DMS153 treated with DMSO at 0.1 percent for 48 hours (cell line): ENCODE results near the gene SKIDA1.
A peak's percentile ranks its signal among the peaks of the same experiment; 100 is the strongest.
"Not testable (repeated sequence)": the region's sequence is repeated elsewhere in the genome, so short reads cannot be mapped to it uniquely, and the experiment has no call there.

ENCODE experiments used
- DNase-seq: peaks from one replicate; lab custom pipeline; 2025; ENCODE audit not compliant: unreplicated experiment; lab: John Stamatoyannopoulos, UW

Gene SKIDA1

GRCh38 chr10:21525367-21526187 is at the start of gene SKIDA1:
SKIDA1 (minus strand) TSS chr10:21525682; CDS start chr10:21517822, 7,860 bp downstream.
- peak; percentile 41 for DNase-seq

DNA sequence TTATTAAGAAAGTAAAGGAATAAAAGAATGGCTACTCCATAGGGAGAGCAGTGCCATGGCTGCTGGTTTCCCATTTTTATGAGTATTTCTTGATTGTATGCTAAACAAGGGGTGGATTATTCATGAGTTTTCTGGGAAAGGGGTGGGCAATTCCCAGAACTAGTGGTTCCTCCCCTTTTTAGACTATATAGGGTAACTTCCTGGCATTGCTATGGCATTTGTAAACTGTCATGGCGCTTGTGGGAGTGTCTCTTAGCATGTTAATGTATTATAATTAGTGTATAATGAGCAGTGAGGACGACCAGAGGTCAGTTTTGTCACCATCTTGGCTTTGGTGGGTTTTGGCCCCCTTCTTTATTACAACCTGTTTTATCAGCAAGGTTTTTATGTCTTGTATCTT is 49.0 kb upstream of the SKIDA1 start:
- not testable (repeated sequence) for DNase-seq

GRCh38 chr10:21572578-21572977 is 47.1 kb upstream of the SKIDA1 start:
- no peak for DNase-seq

GRCh38 chr10:21570761-21571521 is 45.5 kb upstream of the SKIDA1 start:
- no peak for DNase-seq

- DNase-seq, result not testable (repeated sequence)
These were observed 33.5 kb upstream of the SKIDA1 start for GRCh38 chr10:21558984-21559383.

GRCh38 chr10:21556527-21556926 is 31.0 kb upstream of the SKIDA1 start:
- DNase-seq, result no peak

GRCh38 chr10:21552638-21553037 is 27.2 kb upstream of the SKIDA1 start:
- no peak for DNase-seq

- no peak for DNase-seq
These were observed 21.8 kb upstream of the SKIDA1 start for GRCh38 chr10:21547246-21547645.

- not testable (repeated sequence) for DNase-seq
These were observed 15.2 kb upstream of the SKIDA1 start for GRCh38 chr10:21540701-21541100.

GRCh38 chr10:21536874-21537273 is 11.4 kb upstream of the SKIDA1 start:
- DNase-seq, result no peak

DNA sequence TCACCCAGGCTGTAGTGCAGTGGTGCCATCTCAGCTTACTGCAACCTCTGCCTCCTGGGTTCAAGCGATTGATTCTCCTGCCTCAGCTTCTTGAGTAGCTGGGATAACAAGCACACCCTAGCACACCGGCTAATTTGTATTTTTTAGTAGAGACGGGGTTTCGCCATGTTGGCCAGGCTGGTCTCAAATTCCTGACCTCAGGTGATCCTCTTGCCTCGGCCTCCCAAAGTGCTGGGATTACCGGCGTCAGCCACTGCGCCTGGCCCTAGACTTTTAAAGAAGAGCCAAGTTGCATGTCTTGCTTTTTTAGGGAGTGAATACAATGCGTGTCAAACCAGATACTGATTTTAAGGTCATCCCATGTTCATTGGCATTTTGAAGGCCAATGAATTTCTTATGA is 10.5 kb upstream of the SKIDA1 start:
- not testable (repeated sequence) for DNase-seq

DNA sequence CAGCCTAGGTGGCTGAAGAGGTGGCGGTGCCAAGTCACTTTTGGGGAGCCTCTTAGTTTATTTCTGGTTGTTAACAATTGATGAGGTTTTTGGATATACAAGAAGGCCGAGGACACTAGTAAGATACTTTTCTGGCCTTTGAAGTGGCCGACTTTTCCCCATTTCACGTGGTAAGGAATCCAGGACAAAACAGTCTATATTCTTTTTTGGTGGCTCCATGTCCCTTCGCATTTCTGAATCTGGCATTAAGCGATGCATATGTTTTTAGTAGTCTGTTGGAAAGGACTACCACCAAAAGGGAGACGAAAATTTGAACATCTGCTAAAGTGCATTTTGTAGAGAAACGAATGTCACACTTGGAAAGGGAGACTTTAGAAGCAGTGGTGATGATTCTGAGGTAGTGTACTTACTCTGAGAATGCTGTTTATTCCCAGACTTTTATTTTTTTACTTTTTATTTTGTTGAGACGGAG is 10.0 kb upstream of the SKIDA1 start:
- DNase-seq, result no peak

DNA sequence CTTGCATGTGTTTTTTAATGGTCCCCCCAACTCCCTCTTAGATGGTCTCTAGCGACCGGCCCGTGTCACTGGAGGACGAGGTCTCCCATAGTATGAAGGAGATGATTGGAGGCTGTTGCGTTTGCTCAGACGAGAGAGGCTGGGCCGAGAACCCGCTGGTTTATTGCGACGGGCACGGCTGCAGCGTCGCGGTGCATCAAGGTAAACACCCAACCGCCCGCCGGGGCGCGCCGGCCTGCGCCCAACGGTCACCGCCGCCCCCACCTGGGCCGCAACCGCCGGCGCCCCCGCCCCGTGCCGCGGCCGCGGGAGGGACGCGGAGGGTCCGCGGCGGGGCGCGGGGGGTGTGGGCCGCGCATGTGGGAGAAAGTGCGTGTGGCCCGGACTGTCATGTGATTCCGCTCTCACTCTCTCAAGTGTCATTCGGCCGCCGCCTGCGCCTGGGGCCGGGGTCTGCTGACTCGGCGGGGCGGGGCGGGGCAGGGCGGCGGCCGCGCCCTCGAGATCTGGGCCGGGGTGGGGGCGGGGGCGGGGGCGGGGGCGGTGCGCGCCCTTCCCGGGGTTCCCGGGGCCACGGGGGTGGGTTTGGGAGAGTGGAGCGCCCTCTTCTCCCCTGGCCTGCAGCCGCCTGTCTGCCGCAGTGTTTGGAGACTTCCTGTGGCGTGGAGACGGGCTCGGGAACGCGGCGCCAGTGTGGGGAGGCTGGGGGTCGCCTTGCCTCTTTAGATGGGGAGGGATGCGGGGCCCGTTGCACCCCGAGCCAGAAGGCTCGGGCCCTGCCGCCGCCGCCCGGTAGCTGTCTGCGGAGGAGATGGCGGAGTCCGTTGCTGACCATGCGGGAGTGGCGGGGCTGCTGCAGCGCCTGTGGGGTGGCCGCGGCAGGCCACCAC is 9.4 kb upstream of the SKIDA1 start:
- no peak for DNase-seq

DNA sequence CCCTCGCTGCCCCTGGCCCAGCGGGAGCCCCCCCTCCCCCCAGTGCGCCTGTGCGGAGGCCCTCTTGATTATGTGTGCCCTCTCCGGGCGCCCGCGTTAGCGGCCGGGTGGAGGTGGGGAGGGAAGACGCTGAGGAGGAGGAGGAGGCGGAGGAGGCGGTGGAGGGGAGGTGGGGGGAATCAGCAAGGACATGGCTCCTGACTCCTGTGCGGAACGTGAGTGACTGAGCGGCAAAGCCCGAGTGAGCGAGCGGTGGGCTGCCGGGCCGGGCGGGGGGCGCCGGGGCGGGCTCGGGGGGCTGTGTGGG is 8.8 kb upstream of the SKIDA1 start:
- no peak for DNase-seq

DNA sequence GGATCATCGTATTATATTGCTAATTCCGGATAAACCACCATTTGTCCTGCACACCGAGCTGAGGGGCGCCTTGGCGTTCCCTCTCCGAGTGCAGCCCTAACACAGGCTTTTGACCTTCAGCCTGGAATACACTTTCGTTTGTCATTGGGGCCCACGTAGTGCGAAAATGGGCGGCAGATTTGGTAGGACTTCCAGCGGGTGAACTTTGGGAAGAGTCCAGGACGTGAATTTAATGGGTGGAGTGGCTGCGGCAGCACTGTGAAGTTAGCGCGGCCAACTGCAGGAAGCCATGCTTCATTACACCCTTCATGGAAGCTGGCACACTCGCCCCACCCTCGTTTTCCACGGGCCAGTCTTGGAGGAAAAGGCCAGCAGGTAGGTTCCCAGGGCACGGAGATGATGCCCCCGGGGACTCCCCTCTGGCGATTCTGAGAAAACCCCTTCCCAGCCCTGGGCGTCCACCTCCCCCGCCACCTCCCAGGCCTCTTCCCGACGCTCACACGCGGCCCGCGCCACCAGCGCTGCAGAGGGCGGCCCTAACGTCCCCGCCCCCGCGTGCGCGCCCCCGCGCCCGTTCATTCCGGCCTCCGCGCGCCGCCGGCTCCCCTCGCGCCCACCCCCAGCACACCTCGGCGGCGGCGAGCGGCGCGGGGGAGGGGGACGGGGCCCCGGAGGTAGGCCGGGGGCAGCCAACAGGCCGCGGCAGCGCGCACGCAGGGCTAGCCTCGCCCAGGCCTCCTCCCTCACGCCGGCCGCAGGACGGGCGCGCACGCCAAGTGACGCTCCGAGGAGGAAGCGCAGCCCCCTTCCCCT is 8.2 kb upstream of the SKIDA1 start, which contains the start of gene MLLT10:
MLLT10 (plus strand) TSS at position 766 of the 813 bp plus-strand sequence. CDS start 413 bp downstream, outside the sequence.
- peak; percentile 47 for DNase-seq

GRCh38 chr10:21532694-21533466 is 7.4 kb upstream of the SKIDA1 start:
- no peak for DNase-seq

DNA sequence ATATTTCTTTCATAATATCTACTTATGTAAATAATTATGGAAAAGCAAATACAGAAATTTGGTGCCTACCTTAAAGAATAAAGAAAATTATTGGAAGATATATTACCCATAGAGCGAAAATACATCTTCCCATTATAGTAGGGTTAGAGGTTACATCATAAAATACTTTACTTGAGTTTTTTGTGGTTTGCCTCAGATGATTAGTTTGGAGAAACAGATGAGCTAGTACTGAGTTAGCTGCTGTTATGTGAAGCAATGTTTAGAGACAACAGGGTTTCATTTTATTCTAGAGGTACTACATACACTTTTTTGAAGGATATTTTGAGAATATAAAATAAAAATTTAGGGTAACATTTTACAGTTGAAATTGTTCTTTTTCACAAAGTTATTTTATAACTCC is 5.7 kb upstream of the SKIDA1 start:
- no peak for DNase-seq

DNA sequence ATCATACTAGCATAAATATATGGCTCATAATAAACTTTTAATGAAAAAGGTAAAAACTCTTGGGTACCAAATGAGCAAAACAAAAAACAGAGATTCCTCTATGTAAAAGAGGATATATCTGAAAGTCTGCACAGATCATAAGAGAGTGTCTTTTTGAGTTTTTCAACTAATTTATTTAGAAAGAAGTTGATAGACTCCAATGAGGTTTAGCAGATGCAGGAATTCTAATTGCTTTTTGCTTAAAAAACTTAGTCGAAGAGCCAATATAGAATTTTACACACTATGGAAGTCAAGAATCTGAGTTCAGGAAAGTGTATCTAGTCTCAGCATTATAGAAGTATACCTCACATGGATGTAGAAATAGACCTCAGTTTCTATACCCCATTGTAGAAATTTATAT is 5.2 kb upstream of the SKIDA1 start:
- DNase-seq, result no peak

DNA sequence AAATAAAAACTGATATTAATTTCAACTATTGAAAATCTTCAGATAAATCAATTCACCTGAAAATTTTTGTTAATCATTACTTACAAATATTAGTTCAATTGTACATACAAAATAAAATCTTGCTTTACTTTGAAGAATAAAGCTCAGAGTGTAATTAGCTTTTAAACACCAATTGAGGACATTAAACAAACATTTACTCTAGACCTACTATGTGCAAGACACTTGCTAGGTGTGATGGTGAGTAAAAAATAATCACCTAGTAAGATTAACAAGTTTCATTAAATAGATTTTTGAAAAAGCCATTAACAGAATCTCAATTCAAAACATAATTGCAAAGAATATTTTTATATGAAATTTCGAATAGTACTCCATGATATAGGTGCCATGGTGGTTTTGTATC is 4.7 kb upstream of the SKIDA1 start:
- DNase-seq, result no peak
